Measurements from ENCODE around the gene SYNDIG1.

SYNDIG1 gene

DNA sequence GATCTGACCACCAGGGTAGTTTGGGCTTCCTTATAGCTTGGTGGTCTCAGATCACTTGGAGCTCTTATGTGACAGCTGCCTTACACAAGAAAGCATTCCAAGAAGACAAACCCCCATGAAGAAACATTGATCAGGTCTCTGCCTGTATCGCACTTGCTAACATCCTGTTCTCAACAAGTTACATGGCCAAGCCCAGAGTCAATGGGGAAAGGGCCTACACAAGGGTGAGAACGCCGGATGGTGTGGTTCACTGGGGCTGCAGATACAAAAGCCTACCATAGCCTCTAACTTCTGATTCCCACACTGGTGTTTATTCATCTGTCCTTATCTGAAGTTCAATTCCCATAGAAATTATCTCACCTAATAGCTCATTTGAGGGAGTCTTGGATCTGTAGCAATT is 235.5 kb downstream of the SYNDIG1 start:
- Histone ChIP-seq H3K4me1 (ENCODE audit: control insufficient read depth in 1 of 2, insufficient read depth in 1 of 2, low read depth in 1 of 2, low read length in 1 of 2) (no peaks in the 10 kb centered on the region), H3K27me3 (no peaks in the 10 kb centered on the region), H3K36me3 (no peaks in the 10 kb centered on the region), H3K4me3 (ENCODE audit: low read depth in 1 of 2, low read length in 1 of 2) (no peak overlapping the region), H3K9me3 (no peaks in the 10 kb centered on the region), H3K27ac (no peak overlapping the region)
- TF ChIP-seq, protein P1, sequence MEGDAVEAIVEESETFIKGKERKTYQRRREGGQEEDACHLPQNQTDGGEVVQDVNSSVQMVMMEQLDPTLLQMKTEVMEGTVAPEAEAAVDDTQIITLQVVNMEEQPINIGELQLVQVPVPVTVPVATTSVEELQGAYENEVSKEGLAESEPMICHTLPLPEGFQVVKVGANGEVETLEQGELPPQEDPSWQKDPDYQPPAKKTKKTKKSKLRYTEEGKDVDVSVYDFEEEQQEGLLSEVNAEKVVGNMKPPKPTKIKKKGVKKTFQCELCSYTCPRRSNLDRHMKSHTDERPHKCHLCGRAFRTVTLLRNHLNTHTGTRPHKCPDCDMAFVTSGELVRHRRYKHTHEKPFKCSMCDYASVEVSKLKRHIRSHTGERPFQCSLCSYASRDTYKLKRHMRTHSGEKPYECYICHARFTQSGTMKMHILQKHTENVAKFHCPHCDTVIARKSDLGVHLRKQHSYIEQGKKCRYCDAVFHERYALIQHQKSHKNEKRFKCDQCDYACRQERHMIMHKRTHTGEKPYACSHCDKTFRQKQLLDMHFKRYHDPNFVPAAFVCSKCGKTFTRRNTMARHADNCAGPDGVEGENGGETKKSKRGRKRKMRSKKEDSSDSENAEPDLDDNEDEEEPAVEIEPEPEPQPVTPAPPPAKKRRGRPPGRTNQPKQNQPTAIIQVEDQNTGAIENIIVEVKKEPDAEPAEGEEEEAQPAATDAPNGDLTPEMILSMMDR (IDR thresholded peaks at IDR 0.05): no peak

DNA sequence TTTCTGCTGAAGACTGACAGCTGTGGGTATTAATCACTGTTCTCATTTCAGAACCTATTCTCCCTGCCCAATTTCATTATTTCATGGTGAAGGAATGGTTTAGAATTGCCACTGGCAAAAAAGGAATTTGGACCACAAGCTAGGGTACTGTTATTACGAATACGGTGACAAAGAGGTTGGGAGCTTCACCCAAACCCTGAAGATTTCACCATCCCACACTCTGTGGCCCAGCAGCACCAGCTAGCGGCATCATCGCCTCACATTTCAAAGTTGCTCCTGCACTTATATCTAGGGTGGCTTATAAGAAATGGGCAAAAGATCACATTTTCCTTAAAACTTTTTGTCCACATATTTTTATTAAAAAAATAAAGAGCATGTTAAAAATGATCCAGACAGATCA is 236.1 kb downstream of the SYNDIG1 start:
- Histone ChIP-seq H3K27ac (no peak overlapping the region), H3K9me3 (no peaks in the 10 kb centered on the region), H3K27me3 (no peaks in the 10 kb centered on the region), H3K4me1 (ENCODE audit: control insufficient read depth in 1 of 2, insufficient read depth in 1 of 2, low read depth in 1 of 2, low read length in 1 of 2) (no peaks in the 10 kb centered on the region), H3K36me3 (no peaks in the 10 kb centered on the region), H3K4me3 (ENCODE audit: low read depth in 1 of 2, low read length in 1 of 2) (no peak overlapping the region)
- TF ChIP-seq, protein P1 (IDR thresholded peaks at IDR 0.05): no peak

DNA sequence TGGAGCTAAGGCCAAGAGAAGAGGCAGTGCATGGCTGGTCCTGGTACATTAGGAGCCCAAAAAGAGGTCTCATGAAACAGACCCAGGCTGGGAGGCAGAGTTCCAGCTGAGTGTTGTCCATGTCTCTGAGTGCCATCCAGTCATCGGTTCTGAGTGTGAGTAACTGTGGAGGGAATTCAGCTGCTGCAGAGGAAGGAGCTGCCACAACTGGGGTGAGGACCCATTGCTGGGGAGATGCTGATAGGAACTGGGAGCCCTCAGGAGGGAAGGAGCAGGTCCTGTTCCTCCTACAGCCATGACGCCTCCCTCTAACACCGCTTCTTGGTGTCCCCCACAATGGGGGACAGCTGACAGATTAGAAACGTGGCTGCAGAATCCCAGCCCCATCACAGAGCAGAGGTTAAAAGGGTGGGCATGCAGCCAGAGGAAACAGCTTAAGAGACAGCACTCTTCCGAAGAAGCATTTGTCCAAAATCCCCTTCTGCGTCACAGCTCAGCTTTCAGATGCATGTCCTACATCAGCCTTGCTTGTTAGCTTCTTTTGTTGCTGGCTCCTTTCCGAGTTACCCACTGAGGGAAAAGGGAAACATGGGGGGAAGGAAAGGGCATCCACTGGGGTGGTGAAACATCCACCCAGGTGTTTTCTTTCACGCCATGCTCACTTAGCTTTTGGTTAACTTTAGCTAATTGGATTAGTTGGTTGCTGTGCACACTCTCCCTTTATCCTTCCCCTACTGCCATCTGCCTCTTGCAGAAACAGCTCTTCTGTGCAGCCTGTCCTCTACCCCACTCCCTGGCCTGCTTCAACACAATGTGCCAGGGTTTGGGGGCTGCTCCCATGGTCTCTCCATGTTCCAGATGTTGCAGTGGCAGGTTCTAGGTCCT is 239.2 kb downstream of the SYNDIG1 start:
- Histone ChIP-seq H3K27me3 (no peaks in the 10 kb centered on the region), H3K36me3 (no peaks in the 10 kb centered on the region), H3K9me3 (no peaks in the 10 kb centered on the region), H3K4me1 (ENCODE audit: control insufficient read depth in 1 of 2, insufficient read depth in 1 of 2, low read depth in 1 of 2, low read length in 1 of 2) (no peaks in the 10 kb centered on the region), H3K4me3 (ENCODE audit: low read depth in 1 of 2, low read length in 1 of 2) (no peak overlapping the region), H3K27ac (no peak overlapping the region)
- TF ChIP-seq, protein P1 (IDR thresholded peaks at IDR 0.05): no peak

Data from neutrophil (primary cell).